GM18520 (cell line): ENCODE measurements around the gene HLA-B.
"Not testable (repeated sequence)": the region's sequence is repeated elsewhere in the genome, so short reads cannot be mapped to it uniquely, and the experiment has no call there.

Source experiments
- ATAC-seq: cut with Tn5 transposase; IDR thresholded peaks from one replicate; pipeline ENCODE4 v1.9.1; 2021; ENCODE audit not compliant: unreplicated experiment

Gene HLA-B

GRCh38 chr6:31385041-31385440 is 28.1 kb upstream of the HLA-B start:
- no peak for ATAC-seq

- no peak for ATAC-seq
Observed at GRCh38 chr6:31383149-31383548, 26.2 kb upstream of the HLA-B start.

DNA sequence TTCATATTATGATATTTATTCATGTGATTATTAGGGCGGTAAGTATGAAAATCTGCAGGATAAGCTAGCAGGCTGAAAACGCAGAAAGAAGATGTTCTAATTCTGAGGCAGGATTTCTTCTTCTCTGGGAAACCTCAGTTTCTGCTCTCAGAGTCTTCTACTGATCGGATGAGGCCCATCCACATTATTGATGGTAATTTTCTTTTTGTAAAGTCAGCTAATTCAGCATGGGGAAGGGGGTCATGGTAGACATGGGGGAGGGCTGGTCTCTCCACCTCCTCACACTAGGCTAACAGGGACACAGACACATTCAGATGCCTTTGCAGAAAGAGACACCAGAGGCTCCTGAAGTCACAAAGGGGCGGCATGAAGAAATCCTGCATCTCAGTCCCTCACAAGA is 24.7 kb upstream of the HLA-B start:
- ATAC-seq: no peak

DNA sequence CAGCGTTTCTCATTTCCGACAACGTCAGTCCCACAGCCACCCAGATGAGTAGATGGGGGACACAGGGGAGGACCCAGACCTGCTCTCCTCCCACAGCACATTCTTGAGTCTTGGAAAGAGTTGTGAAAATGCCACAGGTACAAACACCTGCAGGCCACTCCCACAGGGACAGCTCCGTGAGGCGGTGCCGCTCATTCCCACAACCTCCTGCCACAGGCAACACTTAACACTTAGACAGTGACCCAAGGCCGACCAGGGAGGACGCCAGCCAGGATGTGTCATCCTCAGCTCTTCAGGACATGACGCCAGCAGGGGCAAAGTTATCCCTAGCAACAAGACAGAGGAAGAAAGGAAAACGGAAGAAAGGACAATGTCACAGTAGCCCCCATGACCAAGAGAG is 22.9 kb upstream of the HLA-B start:
- no peak for ATAC-seq

GRCh38 chr6:31378721-31379103 is 21.7 kb upstream of the HLA-B start:
- no peak for ATAC-seq

- ATAC-seq: no peak
Observed at GRCh38 chr6:31378062-31378720, 21.2 kb upstream of the HLA-B start.

GRCh38 chr6:31377029-31377428 is 20.1 kb upstream of the HLA-B start:
- no peak for ATAC-seq

DNA sequence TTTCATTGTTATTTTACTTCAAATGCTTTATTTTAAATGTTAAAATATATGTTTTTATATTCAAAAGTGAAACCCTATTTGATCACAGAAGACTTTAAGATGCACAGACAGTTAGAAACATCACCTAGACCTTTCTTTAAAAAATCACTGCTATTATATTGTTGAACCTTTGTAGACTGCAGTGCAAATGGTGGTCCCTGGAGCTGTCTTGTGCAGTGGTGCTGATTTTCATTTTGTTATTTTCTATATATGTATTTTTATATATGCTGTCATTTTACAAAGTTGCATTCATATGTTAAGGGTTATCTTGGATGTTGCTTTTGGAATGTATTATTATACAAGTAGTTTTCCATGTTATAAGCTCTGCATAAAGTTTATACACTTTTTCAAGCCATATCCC is 18.7 kb upstream of the HLA-B start:
- ATAC-seq: no peak

GRCh38 chr6:31374118-31374517 is 17.1 kb upstream of the HLA-B start:
- ATAC-seq: not testable (repeated sequence)

DNA sequence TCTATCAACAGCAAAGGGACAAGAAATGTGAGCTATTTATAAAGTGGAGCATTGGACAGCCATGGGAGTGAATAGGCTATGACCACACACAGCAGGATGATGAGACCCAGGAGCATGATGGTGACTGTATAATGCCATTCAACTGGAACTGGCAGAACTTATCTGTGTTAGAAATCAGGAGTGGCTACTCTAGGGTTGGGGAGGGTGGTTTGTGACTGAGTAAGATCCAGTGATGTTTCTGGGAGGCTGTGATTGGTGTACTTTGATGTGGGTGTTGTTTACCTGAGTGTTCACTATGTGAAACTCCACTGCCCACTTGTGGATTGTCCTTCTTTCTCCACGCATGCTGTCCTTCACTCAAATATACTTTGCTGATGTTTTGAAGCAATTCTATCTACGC is 11.5 kb upstream of the HLA-B start:
- ATAC-seq: no peak

GRCh38 chr6:31366693-31367470 is 9.9 kb upstream of the HLA-B start:
- peak; percentile 58 for ATAC-seq

DNA sequence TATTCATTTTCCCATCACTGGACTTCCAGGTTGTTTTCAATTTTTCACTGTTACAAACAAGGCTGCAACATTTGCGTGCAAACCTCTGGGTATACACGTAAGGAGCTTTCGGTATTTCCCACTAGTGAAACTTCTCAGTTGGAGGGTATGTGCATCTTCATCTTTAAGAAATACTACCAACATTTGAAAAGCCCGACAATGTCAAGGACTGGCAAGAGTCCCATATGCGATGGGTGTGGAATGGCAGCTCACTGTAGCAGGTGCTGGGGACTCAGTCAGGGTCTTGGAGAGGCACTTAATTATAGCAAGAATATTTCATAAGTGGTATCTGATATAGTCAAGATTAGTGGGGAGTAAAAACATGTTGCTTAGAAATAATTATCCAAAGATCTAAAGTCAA is 8.9 kb upstream of the HLA-B start:
- no peak for ATAC-seq

DNA sequence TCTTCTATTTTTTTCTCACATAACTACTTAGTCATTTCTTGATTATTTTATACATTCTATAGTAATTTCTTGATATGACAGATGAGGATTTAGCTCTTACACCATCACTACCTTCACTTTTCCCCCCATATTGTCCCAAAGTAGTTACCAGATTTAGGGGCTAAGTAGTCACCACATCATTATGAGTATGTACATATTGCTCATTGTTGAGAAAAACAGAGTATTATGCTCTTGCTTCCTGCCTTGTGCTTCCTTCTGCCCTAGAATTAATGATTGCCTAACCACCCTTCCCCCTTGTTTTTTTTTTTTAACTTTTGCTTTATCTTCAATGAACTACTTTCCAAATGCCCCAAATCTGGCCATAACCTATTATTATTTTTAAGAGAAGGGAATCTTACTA is 6.8 kb upstream of the HLA-B start:
- no peak for ATAC-seq

GRCh38 chr6:31362751-31363150 is 5.8 kb upstream of the HLA-B start:
- no peak for ATAC-seq

DNA sequence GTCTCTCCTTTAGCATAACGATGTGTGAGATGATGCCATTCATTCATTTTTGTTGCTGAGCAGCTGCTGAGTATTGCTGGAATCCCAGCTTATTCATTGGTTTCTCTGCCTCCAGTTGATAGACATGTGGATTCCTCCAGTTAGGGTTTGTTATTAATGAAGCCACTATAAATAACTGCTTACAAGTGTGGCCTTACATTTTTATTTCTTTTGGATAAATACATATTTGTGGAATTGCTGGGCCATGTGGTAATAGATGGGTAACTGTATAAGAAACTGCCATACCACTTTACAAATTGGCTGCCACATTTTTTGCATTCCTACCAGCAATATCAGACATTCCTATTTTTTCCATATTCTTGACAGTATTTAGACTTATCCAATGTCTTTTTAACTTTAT is 2.6 kb upstream of the HLA-B start:
- no peak for ATAC-seq

DNA sequence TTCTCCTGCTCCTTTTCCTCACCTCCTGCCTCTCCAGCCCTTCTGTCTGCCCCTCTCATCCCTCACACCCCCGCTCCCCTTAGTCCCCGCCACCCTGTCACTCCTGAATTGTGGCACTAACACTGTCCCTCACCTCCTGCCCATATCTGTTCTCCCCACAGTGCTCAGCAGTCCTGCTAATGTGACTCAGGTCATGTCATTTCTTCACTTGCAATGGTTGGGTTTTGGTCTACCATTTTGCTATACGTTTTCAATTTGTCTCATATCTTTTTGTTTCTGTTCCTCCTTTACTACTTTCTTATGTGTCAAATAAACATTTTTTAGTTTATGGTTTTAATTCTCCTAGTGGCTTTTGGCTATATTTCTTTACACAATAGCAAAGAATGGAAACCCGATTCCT is 1.3 kb upstream of the HLA-B start:
- ATAC-seq: no peak

DNA sequence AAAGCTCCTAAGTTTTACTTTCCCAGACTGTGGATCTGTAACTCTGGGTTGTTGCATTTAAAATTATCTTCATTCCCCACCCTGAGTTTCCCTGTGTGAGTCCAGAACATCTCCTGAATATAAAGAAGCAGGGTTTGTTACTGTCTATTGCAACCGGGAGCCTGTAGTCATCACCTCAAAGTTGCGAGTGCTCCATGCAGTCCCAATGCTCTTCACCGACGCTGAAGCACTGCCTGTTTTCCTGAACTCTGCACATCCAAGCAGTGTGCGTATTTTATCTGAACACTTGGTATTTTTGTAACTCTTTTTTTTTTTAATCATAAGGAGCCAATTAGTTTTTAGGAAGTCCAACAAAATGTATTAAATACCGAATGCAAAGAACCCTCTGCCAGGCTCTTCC is 907 bp upstream of the HLA-B start:
- ATAC-seq: no peak

DNA sequence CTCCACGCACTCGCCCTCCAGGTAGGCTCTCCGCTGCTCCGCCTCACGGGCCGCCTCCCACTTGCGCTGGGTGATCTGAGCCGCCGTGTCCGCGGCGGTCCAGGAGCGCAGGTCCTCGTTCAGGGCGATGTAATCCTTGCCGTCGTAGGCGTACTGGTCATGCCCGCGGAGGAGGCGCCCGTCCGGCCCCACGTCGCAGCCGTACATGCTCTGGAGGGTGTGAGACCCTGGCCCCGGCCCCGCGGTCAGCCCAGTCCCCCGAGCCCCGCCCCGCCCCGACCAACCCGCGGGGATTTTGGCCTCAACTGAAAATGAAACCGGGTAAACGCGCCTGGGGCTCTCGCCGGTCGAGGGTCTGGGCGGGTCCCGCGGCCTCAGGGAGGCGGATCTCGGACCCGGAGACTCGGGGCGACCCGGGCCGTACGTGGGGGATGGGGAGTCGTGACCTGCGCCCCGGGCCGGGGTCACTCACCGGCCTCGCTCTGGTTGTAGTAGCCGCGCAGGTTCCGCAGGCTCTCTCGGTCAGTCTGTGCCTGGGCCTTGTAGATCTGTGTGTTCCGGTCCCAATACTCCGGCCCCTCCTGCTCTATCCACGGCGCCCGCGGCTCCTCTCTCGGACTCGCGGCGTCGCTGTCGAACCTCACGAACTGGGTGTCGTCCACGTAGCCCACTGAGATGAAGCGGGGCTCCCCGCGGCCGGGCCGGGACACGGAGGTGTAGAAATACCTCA is 598 bp downstream of the HLA-B start:
- ATAC-seq: no peak

- ATAC-seq: no peak
Observed at GRCh38 chr6:31355583-31355948, 1.4 kb downstream of the HLA-B start.

DNA sequence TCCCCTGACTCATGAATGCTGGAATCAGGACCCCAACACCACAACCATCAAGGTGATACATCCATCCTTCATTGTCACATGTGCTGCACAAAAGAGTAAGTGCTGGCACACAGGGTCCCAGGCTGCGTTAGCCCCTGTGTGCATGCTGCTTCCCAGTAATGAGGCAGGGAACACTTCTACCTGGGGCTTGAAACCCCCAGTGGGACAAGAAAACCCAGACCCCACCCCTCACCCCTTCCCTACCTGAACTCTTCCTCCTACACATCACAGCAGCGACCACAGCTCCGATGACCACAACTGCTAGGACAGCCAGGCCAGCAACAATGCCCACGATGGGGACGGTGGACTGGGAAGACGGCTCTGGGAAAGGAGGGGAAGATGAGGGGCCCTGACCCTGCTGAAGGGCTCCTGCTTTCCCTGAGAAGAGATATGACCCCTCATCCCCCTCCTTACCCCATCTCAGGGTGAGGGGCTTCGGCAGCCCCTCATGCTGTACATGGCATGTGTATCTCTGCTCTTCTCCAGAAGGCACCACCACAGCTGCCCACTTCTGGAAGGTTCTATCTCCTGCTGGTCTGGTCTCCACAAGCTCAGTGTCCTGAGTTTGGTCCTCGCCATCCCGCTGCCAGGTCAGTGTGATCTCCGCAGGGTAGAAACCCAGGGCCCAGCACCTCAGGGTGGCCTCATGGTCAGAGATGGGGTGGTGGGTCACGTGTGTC is 2.0 kb downstream of the HLA-B start:
- ATAC-seq: no peak

GRCh38 chr6:31354158-31354863 is 2.7 kb downstream of the HLA-B start:
- no peak for ATAC-seq
